ENCODE data around the gene SBF2.
"Not testable (repeated sequence)": the region's sequence is repeated elsewhere in the genome, so short reads cannot be mapped to it uniquely, and the experiment has no call there.

SBF2 gene

GRCh38 chr11:9990221-9990973 is 303.6 kb downstream of the SBF2 start:
- DNase-seq: no peak

- DNase-seq: not testable (repeated sequence)
Measured at GRCh38 chr11:9987303-9987702, 306.7 kb downstream of the SBF2 start.

GRCh38 chr11:9982796-9983579 is 311.0 kb downstream of the SBF2 start:
- no peak for DNase-seq

GRCh38 chr11:9982127-9982795 is 311.8 kb downstream of the SBF2 start:
- no peak for DNase-seq

GRCh38 chr11:9980931-9981330 is 313.1 kb downstream of the SBF2 start:
- no peak for DNase-seq

- no peak for DNase-seq
Measured at GRCh38 chr11:9977554-9977953, 316.5 kb downstream of the SBF2 start.

- DNase-seq: no peak
Measured at GRCh38 chr11:9974375-9974774, 319.6 kb downstream of the SBF2 start.

GRCh38 chr11:9973921-9974320 is 320.1 kb downstream of the SBF2 start:
- no peak for DNase-seq

- no peak for DNase-seq
Measured at GRCh38 chr11:9972989-9973388, 321.0 kb downstream of the SBF2 start.

- DNase-seq: no peak
Measured at GRCh38 chr11:9971894-9972293, 322.1 kb downstream of the SBF2 start.

GRCh38 chr11:9969068-9969467 is 325.0 kb downstream of the SBF2 start:
- no peak for DNase-seq

- no peak for DNase-seq
Measured at GRCh38 chr11:9962722-9963121, 331.3 kb downstream of the SBF2 start.

- DNase-seq: no peak
Measured at GRCh38 chr11:9957072-9957471, 336.9 kb downstream of the SBF2 start.

GRCh38 chr11:9956483-9956882 is 337.5 kb downstream of the SBF2 start:
- no peak for DNase-seq

GRCh38 chr11:9955391-9955790 is 338.6 kb downstream of the SBF2 start:
- no peak for DNase-seq

- no peak for DNase-seq
Measured at GRCh38 chr11:9953994-9954626, 339.9 kb downstream of the SBF2 start.

GRCh38 chr11:9952511-9953196 is 341.4 kb downstream of the SBF2 start:
- DNase-seq: no peak

- DNase-seq: no peak
Measured at GRCh38 chr11:9951807-9952206, 342.2 kb downstream of the SBF2 start.

- DNase-seq: no peak
Measured at GRCh38 chr11:9950462-9950861, 343.6 kb downstream of the SBF2 start.

- no peak for DNase-seq
Measured at GRCh38 chr11:9947231-9947864, 346.7 kb downstream of the SBF2 start.

- not testable (repeated sequence) for DNase-seq
Measured at GRCh38 chr11:9945680-9946079, 348.3 kb downstream of the SBF2 start.
